ENCODE results near the gene OR10V1. TPM values are rescaled to one million over a fixed set of nuclear protein-coding genes. Genes with fewer than 3 reads are reported as not detected.

The OR10V1 gene
- total and polyA plus RNA-seq, 9 of the 15 experiments (the other 6 are each of a cell fraction or from before 2014, with no cell fraction given): not detected

- in situ Hi-C loops (cut with MboI): no loop called here
- CTCF ChIA-PET (ENCODE audit: low intra/inter-chr PET ratio): no interaction called here
- POLR2A ChIA-PET: no interaction called here
Measured at GRCh38 chr11:59719556-59719955, 5.9 kb upstream of the OR10V1 start.

More at GRCh38 chr11:59719556-59719955, 5.9 kb upstream of the OR10V1 start:
- H3K9me3 ChIP-seq (replicated peaks; ENCODE audit: control insufficient read depth, insufficient read depth, low read depth, low read length): no peaks in the 10 kb centered on the region
- no peaks in the 10 kb centered on the region; a peak in 1 of 5 replicates for H3K27me3 ChIP-seq (ENCODE audit: control insufficient read depth in 2 of 2, insufficient read depth in 2 of 2, low read length in 2 of 2)
- ATAC-seq (no peak), DNase-seq (ENCODE audit: extremely low read depth in 1 of 4, low spot score in 3 of 4) (no peak), FAIRE-seq (no peak)
- no peak overlapping the region for H3K4me2 ChIP-seq (ENCODE audit: insufficient read depth, low read length)
- no TSS peak for BruUV-seq (replicated peaks)
- H3K79me2 ChIP-seq (ENCODE audit: control insufficient read depth, insufficient read depth, low read length): no peaks in the 10 kb centered on the region
- peaks cover 0 to 10% of the 10 kb centered on the region in 2 experiments; a peak in 2 of 5 replicates for H3K4me1 ChIP-seq (replicated peaks in 1 of 2; ENCODE audit: control insufficient read depth in 2 of 2, insufficient read depth in 2 of 2, low read length in 2 of 2)
- H3K4me3 ChIP-seq: no peak overlapping the region
- intact Hi-C loops (cut with micrococcal nuclease): no loop called here
- no peaks in the 10 kb centered on the region for H3K9me1 ChIP-seq (ENCODE audit: control insufficient read depth, insufficient read depth, low read length)
- no peaks in the 10 kb centered on the region for H3K36me3 ChIP-seq (ENCODE audit: control insufficient read depth, insufficient read depth, low read length)
- H2AFZ ChIP-seq (ENCODE audit: low read depth, low read length): no peak overlapping the region
- WGBS (ENCODE audit: insufficient coverage, low coverage, missing lambda C conversion rate): 7% methylated on average over 2 of the region's 2 CpGs
- H3K9ac ChIP-seq (ENCODE audit: insufficient read depth in 1 of 2, low read depth in 2 of 2, low read length in 2 of 2): no peak overlapping the region
- no peaks in the 10 kb centered on the region for H4K20me1 ChIP-seq (replicated peaks; ENCODE audit: control insufficient read depth, insufficient read depth, low read length)
- H3K27ac ChIP-seq (ENCODE audit: extremely low read depth, low read depth, low read length): no peak overlapping the region
- TF ChIP-seq TRIM25 (IDR thresholded peaks at IDR 0.05; ENCODE audit: borderline replicate concordance): no peak
- TF ChIP-seq TBP (optimal IDR thresholded peaks at IDR 0.05; ENCODE audit: low read depth, low read length): no peak
- TF ChIP-seq ZC3H8 (IDR thresholded peaks at IDR 0.05): no peak
- no peak for TF ChIP-seq ZBTB8A (IDR thresholded peaks at IDR 0.05; ENCODE audit: partially characterized antibody)
- TF ChIP-seq NFYB (IDR thresholded peaks at IDR 0.05; ENCODE audit: extremely low read depth, insufficient read length): no peak
- TF ChIP-seq BHLHE40 (IDR thresholded peaks at IDR 0.05; ENCODE audit: low read length): no peak
- TF ChIP-seq ZNF655 (CRISPR knock-in tag; IDR thresholded peaks at IDR 0.05): no peak
- TF ChIP-seq, protein P1, sequence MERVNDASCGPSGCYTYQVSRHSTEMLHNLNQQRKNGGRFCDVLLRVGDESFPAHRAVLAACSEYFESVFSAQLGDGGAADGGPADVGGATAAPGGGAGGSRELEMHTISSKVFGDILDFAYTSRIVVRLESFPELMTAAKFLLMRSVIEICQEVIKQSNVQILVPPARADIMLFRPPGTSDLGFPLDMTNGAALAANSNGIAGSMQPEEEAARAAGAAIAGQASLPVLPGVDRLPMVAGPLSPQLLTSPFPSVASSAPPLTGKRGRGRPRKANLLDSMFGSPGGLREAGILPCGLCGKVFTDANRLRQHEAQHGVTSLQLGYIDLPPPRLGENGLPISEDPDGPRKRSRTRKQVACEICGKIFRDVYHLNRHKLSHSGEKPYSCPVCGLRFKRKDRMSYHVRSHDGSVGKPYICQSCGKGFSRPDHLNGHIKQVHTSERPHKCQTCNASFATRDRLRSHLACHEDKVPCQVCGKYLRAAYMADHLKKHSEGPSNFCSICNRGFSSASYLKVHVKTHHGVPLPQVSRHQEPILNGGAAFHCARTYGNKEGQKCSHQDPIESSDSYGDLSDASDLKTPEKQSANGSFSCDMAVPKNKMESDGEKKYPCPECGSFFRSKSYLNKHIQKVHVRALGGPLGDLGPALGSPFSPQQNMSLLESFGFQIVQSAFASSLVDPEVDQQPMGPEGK (CRISPR knock-in tag; IDR thresholded peaks at IDR 0.05; ENCODE audit: borderline replicate concordance): no peak
- TF ChIP-seq HIVEP1 (CRISPR knock-in tag; IDR thresholded peaks at IDR 0.05): no peak
- no peak for TF ChIP-seq TRIM24 (IDR thresholded peaks at IDR 0.05)
- TF ChIP-seq HLTF (IDR thresholded peaks at IDR 0.05): no peak
- no peak for TF ChIP-seq PHF21A (IDR thresholded peaks at IDR 0.05; ENCODE audit: borderline replicate concordance, low read depth)
- TF ChIP-seq, protein P2, sequence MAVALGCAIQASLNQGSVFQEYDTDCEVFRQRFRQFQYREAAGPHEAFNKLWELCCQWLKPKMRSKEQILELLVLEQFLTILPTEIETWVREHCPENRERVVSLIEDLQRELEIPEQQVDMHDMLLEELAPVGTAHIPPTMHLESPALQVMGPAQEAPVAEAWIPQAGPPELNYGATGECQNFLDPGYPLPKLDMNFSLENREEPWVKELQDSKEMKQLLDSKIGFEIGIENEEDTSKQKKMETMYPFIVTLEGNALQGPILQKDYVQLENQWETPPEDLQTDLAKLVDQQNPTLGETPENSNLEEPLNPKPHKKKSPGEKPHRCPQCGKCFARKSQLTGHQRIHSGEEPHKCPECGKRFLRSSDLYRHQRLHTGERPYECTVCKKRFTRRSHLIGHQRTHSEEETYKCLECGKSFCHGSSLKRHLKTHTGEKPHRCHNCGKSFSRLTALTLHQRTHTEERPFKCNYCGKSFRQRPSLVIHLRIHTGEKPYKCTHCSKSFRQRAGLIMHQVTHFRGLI (CRISPR knock-in tag; IDR thresholded peaks at IDR 0.05): no peak
- TF ChIP-seq ZNF146 (CRISPR knock-in tag; IDR thresholded peaks at IDR 0.05; ENCODE audit: unreplicated experiment): no peak
- no peak for TF ChIP-seq TOE1 (IDR thresholded peaks at IDR 0.05; ENCODE audit: borderline replicate concordance)
- no peak for TF ChIP-seq TOE1 (CRISPR knock-in tag; IDR thresholded peaks at IDR 0.05; ENCODE audit: borderline replicate concordance, low read depth)
